Fibroblast of the aortic adventitia (primary cell): ENCODE data around the gene MCM6. TPM values are rescaled to one million over a fixed set of nuclear protein-coding genes. Genes with fewer than 3 reads are reported as not detected.
A peak's percentile ranks its signal among the peaks of the same experiment; 100 is the strongest.

Experiments
- DNase-seq: peaks from one replicate; pipeline ENCODE4 v3.0.0-alpha.2; 2010; ENCODE audit warnings: low read depth
- H3K4me3 ChIP-seq: 2 replicates; pipeline ENCODE4 v1.5.1; 2011; ENCODE audit warnings: low read depth, mild to moderate bottlenecking, control low read depth, low read length, moderate library complexity
- CTCF ChIP-seq: IDR thresholded peaks from 2 replicates; pipeline ENCODE4 v1.5.1; 2011; ENCODE audit warnings: mild to moderate bottlenecking, low read length, control low read depth, inconsistent platforms; ENCODE audit not compliant: insufficient read depth
- total RNA-seq: library from RNA; depleted of rRNA; stranded (reverse); fragments of >200 nt; gene quantifications from 2 replicates; pipeline ENCODE4 v1.2.3, GENCODE V29; 2012; ENCODE audit warnings: low replicate concordance

MCM6 gene
- total RNA-seq: 13.2 and 39.1 TPM in 2 replicates

- DNase-seq: peak; percentile 99
- TF ChIP-seq CTCF: peak; percentile 13
- H3K4me3 ChIP-seq: peak within 1 kb of the TSS; percentile 82
Measured at GRCh38 chr2:135876066-135876711, at the start of gene MCM6. Gene MCM6 (minus strand): TSS chr2:135876443. CDS start chr2:135876365, 78 bp downstream.

- TF ChIP-seq CTCF: no peak
- no peak overlapping the region for H3K4me3 ChIP-seq
- peak; percentile 25 for DNase-seq
Measured at GRCh38 chr2:135925571-135925970, 49.3 kb upstream of the MCM6 start.

- no peak overlapping the region for H3K4me3 ChIP-seq
- peak; percentile 39 for TF ChIP-seq CTCF
- peak; percentile 67 for DNase-seq
Measured at GRCh38 chr2:135916207-135916606, 40.0 kb upstream of the MCM6 start.

- no peak for DNase-seq
- no peak overlapping the region for H3K4me3 ChIP-seq
- TF ChIP-seq CTCF: no peak
Measured at GRCh38 chr2:135914485-135914884, 38.2 kb upstream of the MCM6 start.

GRCh38 chr2:135913727-135914365, 37.6 kb upstream of the MCM6 start:
- peak; percentile 68 for TF ChIP-seq CTCF
- DNase-seq: peak; percentile 70
- no peak overlapping the region for H3K4me3 ChIP-seq

GRCh38 chr2:135909976-135910375, 33.7 kb upstream of the MCM6 start:
- TF ChIP-seq CTCF: no peak
- no peak overlapping the region for H3K4me3 ChIP-seq
- peak; percentile 43 for DNase-seq
